ENCODE measurements around the gene ABCG4. TPM values are rescaled to one million over a fixed set of nuclear protein-coding genes. Genes with fewer than 3 reads are reported as not detected.

Gene ABCG4
- total and polyA plus RNA-seq, 9 of the 15 experiments (the other 6 are each of a cell fraction or from before 2014, with no cell fraction given) = 0.03 to 0.11 (median 0.07) TPM; not detected in 4

DNA sequence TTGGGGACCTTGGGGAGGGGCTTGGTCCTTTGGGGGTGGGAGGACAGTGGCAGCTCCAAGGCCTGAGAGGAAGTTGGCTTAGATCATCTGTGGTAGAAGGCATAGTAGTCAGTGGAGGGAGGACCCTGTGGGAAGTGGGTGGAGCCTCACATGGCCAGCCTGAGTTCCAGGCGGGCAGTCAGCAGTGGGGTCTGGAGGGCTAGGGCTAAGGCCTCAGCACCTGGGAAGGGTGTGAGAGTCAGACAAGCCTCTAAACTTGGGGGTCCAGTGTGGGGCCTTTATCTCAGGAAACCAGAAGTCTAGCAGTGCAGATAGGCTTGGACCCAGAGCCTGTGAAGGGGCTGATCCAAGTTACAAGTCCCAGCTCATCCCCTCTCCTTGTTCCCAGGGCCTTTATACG lies 23.7 kb downstream of the ABCG4 start (continued):
- TF ChIP-seq ZFX (CRISPR knock-in tag; IDR thresholded peaks at IDR 0.05) (peak; percentile 61), ATF7 (IDR thresholded peaks at IDR 0.05) (0 out of 2 replicates have a peak, but pooled peaks have one; percentile 27), GABPB1 (CRISPR knock-in tag; IDR thresholded peaks at IDR 0.05) (0 out of 2 replicates have a peak, but pooled peaks have one; percentile 60), ZNF696 (CRISPR knock-in tag; conservative IDR thresholded peaks at IDR 0.05) (no peak), POLR2AphosphoS5 (IDR thresholded peaks at IDR 0.05; ENCODE audit: control insufficient read depth, insufficient read depth, low read depth, low read length) (peak; percentile 40; the same call in 1 of the 2 replicates), CUX1 (CRISPR knock-in tag; IDR thresholded peaks at IDR 0.05) (no peak), PHF8 (IDR thresholded peaks at IDR 0.05; ENCODE audit: borderline replicate concordance, low read length) (no peak), SP1 (CRISPR knock-in tag; IDR thresholded peaks at IDR 0.05) (peak; percentile 42; the same call in 1 of the 2 replicates), RBM14 (IDR thresholded peaks at IDR 0.05; ENCODE audit: borderline replicate concordance, insufficient read depth, low read depth, low read length) (no peak), BMI1 (IDR thresholded peaks at IDR 0.05; ENCODE audit: low read length) (no peak), ARID1B (IDR thresholded peaks at IDR 0.05) (peak; percentile 61), EP300 (IDR thresholded peaks at IDR 0.05; ENCODE audit: low read length) (peak; percentile 3; the same call in 1 of the 2 replicates), SMARCA4 (IDR thresholded peaks at IDR 0.05) (0 out of 2 replicates have a peak, but pooled peaks have one; percentile 18), OTX1 (CRISPR knock-in tag; IDR thresholded peaks at IDR 0.05) (0 out of 2 replicates have a peak, but pooled peaks have one; percentile 11), CBFA2T3 (IDR thresholded peaks at IDR 0.05) (peak; percentile 81), TBP (optimal IDR thresholded peaks at IDR 0.05; ENCODE audit: low read depth, low read length) (peak; percentile 13), NFIC (IDR thresholded peaks at IDR 0.05) (0 out of 2 replicates have a peak, but pooled peaks have one; percentile 24), ZBTB7A (IDR thresholded peaks at IDR 0.05; ENCODE audit: borderline replicate concordance, control insufficient read depth, low read depth, low read length) (peak; percentile 81; the same call in 1 of the 2 replicates)
- TF ChIP-seq, protein P1, sequence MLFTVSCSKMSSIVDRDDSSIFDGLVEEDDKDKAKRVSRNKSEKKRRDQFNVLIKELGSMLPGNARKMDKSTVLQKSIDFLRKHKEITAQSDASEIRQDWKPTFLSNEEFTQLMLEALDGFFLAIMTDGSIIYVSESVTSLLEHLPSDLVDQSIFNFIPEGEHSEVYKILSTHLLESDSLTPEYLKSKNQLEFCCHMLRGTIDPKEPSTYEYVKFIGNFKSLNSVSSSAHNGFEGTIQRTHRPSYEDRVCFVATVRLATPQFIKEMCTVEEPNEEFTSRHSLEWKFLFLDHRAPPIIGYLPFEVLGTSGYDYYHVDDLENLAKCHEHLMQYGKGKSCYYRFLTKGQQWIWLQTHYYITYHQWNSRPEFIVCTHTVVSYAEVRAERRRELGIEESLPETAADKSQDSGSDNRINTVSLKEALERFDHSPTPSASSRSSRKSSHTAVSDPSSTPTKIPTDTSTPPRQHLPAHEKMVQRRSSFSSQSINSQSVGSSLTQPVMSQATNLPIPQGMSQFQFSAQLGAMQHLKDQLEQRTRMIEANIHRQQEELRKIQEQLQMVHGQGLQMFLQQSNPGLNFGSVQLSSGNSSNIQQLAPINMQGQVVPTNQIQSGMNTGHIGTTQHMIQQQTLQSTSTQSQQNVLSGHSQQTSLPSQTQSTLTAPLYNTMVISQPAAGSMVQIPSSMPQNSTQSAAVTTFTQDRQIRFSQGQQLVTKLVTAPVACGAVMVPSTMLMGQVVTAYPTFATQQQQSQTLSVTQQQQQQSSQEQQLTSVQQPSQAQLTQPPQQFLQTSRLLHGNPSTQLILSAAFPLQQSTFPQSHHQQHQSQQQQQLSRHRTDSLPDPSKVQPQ (CRISPR knock-in tag; IDR thresholded peaks at IDR 0.05; ENCODE audit: borderline replicate concordance) = no peak
- TF ChIP-seq, protein P2, sequence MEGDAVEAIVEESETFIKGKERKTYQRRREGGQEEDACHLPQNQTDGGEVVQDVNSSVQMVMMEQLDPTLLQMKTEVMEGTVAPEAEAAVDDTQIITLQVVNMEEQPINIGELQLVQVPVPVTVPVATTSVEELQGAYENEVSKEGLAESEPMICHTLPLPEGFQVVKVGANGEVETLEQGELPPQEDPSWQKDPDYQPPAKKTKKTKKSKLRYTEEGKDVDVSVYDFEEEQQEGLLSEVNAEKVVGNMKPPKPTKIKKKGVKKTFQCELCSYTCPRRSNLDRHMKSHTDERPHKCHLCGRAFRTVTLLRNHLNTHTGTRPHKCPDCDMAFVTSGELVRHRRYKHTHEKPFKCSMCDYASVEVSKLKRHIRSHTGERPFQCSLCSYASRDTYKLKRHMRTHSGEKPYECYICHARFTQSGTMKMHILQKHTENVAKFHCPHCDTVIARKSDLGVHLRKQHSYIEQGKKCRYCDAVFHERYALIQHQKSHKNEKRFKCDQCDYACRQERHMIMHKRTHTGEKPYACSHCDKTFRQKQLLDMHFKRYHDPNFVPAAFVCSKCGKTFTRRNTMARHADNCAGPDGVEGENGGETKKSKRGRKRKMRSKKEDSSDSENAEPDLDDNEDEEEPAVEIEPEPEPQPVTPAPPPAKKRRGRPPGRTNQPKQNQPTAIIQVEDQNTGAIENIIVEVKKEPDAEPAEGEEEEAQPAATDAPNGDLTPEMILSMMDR (IDR thresholded peaks at IDR 0.05 in 2 of 3, conservative IDR thresholded peaks at IDR 0.05 in 1 of 3; ENCODE audit: insufficient read depth in 2 of 3, low read depth in 1 of 3, low read length in 3 of 3) = no peak
